ENCODE data around the gene EIF4A3.
"Not testable (repeated sequence)": the region's sequence is repeated elsewhere in the genome, so short reads cannot be mapped to it uniquely, and the experiment has no call there.

EIF4A3 gene

DNA sequence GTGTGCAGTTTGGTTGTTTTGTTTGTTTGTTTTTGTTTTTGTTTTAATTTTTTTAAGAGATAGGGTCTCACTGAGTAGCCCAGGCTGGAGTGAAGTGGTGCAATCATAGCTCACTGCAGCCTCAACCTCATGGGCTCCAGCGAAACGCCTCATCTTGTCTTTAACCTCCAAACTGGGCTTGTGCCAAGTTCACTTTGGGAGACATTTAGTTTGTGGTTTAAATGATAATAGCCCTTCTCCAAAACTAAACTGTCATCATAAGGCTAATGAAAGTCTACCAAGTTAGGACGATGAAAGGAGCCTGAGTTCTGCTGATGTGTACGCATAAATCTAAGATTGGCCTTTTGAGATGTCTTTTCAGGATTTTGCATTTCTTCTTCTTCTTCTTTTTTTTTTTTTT lies 16.4 kb upstream of the EIF4A3 start:
- Histone ChIP-seq H3K9me2 (ENCODE audit: low read depth, low read length) (no peaks in the 10 kb centered on the region), H2AFZ (ENCODE audit: low read length) (no peak overlapping the region), H3K27me3 (ENCODE audit: insufficient read depth, low read length) (no peaks in the 10 kb centered on the region; the same call in 1 of the 2 replicates), H3K36me3 (ENCODE audit: insufficient read depth, low read length) (no peaks in the 10 kb centered on the region), H3K79me2 (ENCODE audit: insufficient read depth, low read length) (no peaks in the 10 kb centered on the region), H4K20me1 (ENCODE audit: insufficient read depth, low read length) (no peaks in the 10 kb centered on the region), H3K4me2 (ENCODE audit: low read length) (no peak overlapping the region), H3K4me1 (ENCODE audit: insufficient read depth, low read length, severe bottlenecking) (peaks cover 4% of the 10 kb centered on the region), H3F3A (ENCODE audit: insufficient read depth, low read length) (no peaks in the 10 kb centered on the region), H3K9ac (ENCODE audit: low read length) (no peak overlapping the region), H3K9me3 (ENCODE audit: low read length) (no peaks in the 10 kb centered on the region), H3K4me3 (ENCODE audit: low read depth, low read length, poor library complexity, severe bottlenecking) (no peak overlapping the region), H3K27ac (ENCODE audit: low read depth, low read length, poor library complexity, severe bottlenecking) (no peak overlapping the region)
- TF ChIP-seq, protein P1, sequence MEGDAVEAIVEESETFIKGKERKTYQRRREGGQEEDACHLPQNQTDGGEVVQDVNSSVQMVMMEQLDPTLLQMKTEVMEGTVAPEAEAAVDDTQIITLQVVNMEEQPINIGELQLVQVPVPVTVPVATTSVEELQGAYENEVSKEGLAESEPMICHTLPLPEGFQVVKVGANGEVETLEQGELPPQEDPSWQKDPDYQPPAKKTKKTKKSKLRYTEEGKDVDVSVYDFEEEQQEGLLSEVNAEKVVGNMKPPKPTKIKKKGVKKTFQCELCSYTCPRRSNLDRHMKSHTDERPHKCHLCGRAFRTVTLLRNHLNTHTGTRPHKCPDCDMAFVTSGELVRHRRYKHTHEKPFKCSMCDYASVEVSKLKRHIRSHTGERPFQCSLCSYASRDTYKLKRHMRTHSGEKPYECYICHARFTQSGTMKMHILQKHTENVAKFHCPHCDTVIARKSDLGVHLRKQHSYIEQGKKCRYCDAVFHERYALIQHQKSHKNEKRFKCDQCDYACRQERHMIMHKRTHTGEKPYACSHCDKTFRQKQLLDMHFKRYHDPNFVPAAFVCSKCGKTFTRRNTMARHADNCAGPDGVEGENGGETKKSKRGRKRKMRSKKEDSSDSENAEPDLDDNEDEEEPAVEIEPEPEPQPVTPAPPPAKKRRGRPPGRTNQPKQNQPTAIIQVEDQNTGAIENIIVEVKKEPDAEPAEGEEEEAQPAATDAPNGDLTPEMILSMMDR (IDR thresholded peaks at IDR 0.05; ENCODE audit: low read length) = no peak
- no peak for TF ChIP-seq EZH2 (IDR thresholded peaks at IDR 0.05; ENCODE audit: borderline replicate concordance, low read length)

DNA sequence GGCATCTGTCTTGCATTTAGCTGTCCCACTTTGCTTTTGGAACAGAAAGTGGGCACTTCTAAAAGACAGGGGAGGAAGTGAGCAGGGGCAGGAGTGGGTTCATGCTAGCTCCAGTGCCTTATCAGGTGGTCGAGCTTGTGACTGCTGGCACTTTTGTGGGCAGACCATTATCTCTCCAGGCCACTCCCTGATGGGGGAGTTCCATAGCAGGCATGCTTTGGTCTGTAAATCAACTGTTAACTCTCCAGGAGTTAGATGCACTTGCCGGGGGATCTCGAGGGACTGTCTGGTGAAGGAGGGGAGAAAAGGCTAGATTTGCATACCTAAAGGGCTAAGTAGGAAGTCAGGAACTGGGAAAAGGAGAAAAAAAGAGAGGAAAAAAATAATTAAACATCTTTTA lies 13.6 kb upstream of the EIF4A3 start:
- H3K9ac ChIP-seq (ENCODE audit: low read length) = no peak overlapping the region
- TF ChIP-seq, protein P1 (IDR thresholded peaks at IDR 0.05; ENCODE audit: low read length) = no peak
- TF ChIP-seq EZH2 (IDR thresholded peaks at IDR 0.05; ENCODE audit: borderline replicate concordance, low read length) = no peak

DNA sequence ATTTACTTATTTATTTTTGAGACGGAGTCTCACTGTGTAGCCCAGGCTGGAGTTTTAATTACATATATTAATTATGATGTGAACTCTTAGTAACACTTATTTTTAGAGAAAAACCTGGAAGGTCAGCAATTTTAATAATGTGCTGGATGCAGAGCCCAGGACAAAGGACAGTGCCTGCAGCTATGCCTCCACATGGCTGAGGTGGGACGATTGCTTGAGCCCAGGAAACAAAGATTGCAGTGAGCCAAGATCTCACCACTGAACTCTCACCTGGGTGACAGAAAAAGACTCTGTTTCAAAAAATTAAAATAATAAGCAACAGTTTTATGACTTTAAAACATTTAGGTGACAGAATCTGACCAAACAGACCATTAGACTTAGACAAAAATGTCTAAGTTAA lies 11.9 kb upstream of the EIF4A3 start:
- H3K4me1 ChIP-seq (ENCODE audit: insufficient read depth, low read length, severe bottlenecking) = peaks cover 12% of the 10 kb centered on the region
- no peaks in the 10 kb centered on the region for H3F3A ChIP-seq (ENCODE audit: insufficient read depth, low read length)
- peaks cover 14% of the 10 kb centered on the region for H3K9me3 ChIP-seq (ENCODE audit: low read length)
- H2AFZ ChIP-seq (ENCODE audit: low read length) = no peak overlapping the region
- no peak overlapping the region for H3K4me3 ChIP-seq (ENCODE audit: low read depth, low read length, poor library complexity, severe bottlenecking)
- H3K27me3 ChIP-seq (ENCODE audit: insufficient read depth, low read length) = no peaks in the 10 kb centered on the region
- H4K20me1 ChIP-seq (ENCODE audit: insufficient read depth, low read length) = no peaks in the 10 kb centered on the region
- H3K79me2 ChIP-seq (ENCODE audit: insufficient read depth, low read length) = no peaks in the 10 kb centered on the region
- H3K27ac ChIP-seq (ENCODE audit: low read depth, low read length, poor library complexity, severe bottlenecking) = no peak overlapping the region
- no peaks in the 10 kb centered on the region for H3K9me2 ChIP-seq (ENCODE audit: low read depth, low read length)
- no peak overlapping the region for H3K4me2 ChIP-seq (ENCODE audit: low read length)
- H3K9ac ChIP-seq (ENCODE audit: low read length) = no peak overlapping the region
- TF ChIP-seq, protein P1 (IDR thresholded peaks at IDR 0.05; ENCODE audit: low read length) = no peak
- no peak for TF ChIP-seq EZH2 (IDR thresholded peaks at IDR 0.05; ENCODE audit: borderline replicate concordance, low read length)
- no peaks in the 10 kb centered on the region for H3K36me3 ChIP-seq (ENCODE audit: insufficient read depth, low read length)

More for the DNA sequence above, 13.6 kb upstream of the EIF4A3 start:
- H3K36me3 ChIP-seq (ENCODE audit: insufficient read depth, low read length) = no peaks in the 10 kb centered on the region
- peaks cover 4% of the 10 kb centered on the region for H3K4me1 ChIP-seq (ENCODE audit: insufficient read depth, low read length, severe bottlenecking)
- no peak overlapping the region for H3K27ac ChIP-seq (ENCODE audit: low read depth, low read length, poor library complexity, severe bottlenecking)
- H3K9me3 ChIP-seq (ENCODE audit: low read length) = peaks cover 14% of the 10 kb centered on the region
- no peak overlapping the region for H2AFZ ChIP-seq (ENCODE audit: low read length)
- H4K20me1 ChIP-seq (ENCODE audit: insufficient read depth, low read length) = no peaks in the 10 kb centered on the region
- H3K4me2 ChIP-seq (ENCODE audit: low read length) = no peak overlapping the region
- H3F3A ChIP-seq (ENCODE audit: insufficient read depth, low read length) = no peaks in the 10 kb centered on the region
- no peaks in the 10 kb centered on the region; the same call in 1 of the 2 replicates for H3K27me3 ChIP-seq (ENCODE audit: insufficient read depth, low read length)
- H3K9me2 ChIP-seq (ENCODE audit: low read depth, low read length) = no peaks in the 10 kb centered on the region
- no peak overlapping the region for H3K4me3 ChIP-seq (ENCODE audit: low read depth, low read length, poor library complexity, severe bottlenecking)
- no peaks in the 10 kb centered on the region for H3K79me2 ChIP-seq (ENCODE audit: insufficient read depth, low read length)

DNA sequence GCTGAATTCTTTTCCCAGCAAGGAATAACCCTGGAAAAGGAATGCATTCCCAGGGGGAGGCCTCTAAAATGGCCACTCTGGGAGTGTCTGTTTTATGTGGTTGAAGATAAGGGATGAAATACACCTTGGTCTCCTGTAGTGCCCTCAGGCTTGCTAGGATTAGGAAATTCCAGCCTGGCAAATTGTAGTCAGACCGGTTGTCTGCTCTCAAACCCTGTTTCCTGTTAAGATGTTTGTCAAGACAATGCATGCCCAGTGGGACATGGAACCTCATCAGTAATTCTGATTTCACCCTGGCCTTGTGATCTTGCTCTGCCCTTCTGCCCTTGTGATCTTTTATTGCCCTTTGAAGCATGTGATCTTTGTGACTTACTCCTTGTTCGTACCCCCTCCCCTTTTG lies 8.7 kb upstream of the EIF4A3 start:
- not testable (repeated sequence) for H3K9ac ChIP-seq (ENCODE audit: low read length); H4K20me1 ChIP-seq (ENCODE audit: insufficient read depth, low read length); H3K9me2 ChIP-seq (ENCODE audit: low read depth, low read length); H3K4me2 ChIP-seq (ENCODE audit: low read length); H2AFZ ChIP-seq (ENCODE audit: low read length); H3K79me2 ChIP-seq (ENCODE audit: insufficient read depth, low read length); H3K36me3 ChIP-seq (ENCODE audit: insufficient read depth, low read length); H3F3A ChIP-seq (ENCODE audit: insufficient read depth, low read length); H3K4me3 ChIP-seq (ENCODE audit: low read depth, low read length, poor library complexity, severe bottlenecking); H3K27me3 ChIP-seq (ENCODE audit: insufficient read depth, low read length); H3K27ac ChIP-seq (ENCODE audit: low read depth, low read length, poor library complexity, severe bottlenecking)
- H3K4me1 ChIP-seq (ENCODE audit: insufficient read depth, low read length, severe bottlenecking) = peaks cover 44% of the 10 kb centered on the region
- peaks cover 14% of the 10 kb centered on the region for H3K9me3 ChIP-seq (ENCODE audit: low read length)

Data from OCI-LY1 (cell line).